GM12865 (cell line): ENCODE results near the gene ZBED5.

Source experiments
- DNase-seq: peaks from one replicate; pipeline ENCODE4 v3.0.0; 2010; ENCODE audit warnings: low read depth
- H3K4me3 ChIP-seq: 2 replicates; pipeline ENCODE4 v1.5.1; 2011; ENCODE audit warnings: mild to moderate bottlenecking, low read depth, low read length, control low read depth
- TF ChIP-seq, protein P1 (sequence below): IDR thresholded peaks from 2 replicates; pipeline ENCODE4 v1.5.1; 2011; ENCODE audit warnings: low read length, control low read depth, low read depth, inconsistent platforms; ENCODE audit not compliant: insufficient read depth; ENCODE audit errors: missing control alignments

The ZBED5 gene

DNA sequence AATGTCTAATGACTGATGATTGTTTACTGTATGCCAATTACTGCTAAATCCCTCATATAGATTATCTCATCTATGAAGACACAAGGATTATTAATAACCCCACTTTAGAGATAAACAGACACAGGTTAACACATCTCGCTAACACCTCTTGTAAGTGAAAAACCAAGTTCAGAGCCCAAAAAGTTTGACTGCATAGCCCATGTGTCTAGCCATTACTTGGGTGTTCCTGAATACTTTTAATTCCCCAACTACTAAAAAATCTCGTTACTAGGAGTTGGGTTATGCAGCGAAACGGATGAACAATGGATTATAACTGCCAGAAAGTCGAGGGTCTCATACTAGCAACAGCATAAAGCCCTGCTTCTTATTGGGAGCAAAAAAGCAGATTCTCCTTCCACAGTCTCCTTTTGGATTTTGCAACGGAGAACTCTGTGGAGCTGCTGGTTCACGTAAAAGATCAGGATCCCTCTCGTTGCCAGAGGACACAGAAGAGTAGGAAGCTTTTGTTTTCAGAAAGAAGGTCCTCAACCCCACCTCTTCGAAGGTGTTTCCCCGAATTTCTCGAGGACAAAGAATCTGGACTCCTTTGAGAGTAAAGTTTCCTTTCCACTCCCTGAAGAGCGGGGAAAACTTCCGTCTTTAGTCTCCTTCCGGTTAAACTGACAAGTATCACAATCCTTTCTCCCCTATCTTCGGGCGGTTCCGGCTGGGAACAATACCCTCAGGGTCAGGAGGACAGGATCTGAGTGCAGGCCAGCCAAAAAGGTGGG is 979 bp downstream of the ZBED5 start:
- H3K4me3 ChIP-seq, result peak overlapping the region; percentile 95
- DNase-seq, result peak; percentile 62
- TF ChIP-seq, protein P1, sequence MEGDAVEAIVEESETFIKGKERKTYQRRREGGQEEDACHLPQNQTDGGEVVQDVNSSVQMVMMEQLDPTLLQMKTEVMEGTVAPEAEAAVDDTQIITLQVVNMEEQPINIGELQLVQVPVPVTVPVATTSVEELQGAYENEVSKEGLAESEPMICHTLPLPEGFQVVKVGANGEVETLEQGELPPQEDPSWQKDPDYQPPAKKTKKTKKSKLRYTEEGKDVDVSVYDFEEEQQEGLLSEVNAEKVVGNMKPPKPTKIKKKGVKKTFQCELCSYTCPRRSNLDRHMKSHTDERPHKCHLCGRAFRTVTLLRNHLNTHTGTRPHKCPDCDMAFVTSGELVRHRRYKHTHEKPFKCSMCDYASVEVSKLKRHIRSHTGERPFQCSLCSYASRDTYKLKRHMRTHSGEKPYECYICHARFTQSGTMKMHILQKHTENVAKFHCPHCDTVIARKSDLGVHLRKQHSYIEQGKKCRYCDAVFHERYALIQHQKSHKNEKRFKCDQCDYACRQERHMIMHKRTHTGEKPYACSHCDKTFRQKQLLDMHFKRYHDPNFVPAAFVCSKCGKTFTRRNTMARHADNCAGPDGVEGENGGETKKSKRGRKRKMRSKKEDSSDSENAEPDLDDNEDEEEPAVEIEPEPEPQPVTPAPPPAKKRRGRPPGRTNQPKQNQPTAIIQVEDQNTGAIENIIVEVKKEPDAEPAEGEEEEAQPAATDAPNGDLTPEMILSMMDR, result no peak

DNA sequence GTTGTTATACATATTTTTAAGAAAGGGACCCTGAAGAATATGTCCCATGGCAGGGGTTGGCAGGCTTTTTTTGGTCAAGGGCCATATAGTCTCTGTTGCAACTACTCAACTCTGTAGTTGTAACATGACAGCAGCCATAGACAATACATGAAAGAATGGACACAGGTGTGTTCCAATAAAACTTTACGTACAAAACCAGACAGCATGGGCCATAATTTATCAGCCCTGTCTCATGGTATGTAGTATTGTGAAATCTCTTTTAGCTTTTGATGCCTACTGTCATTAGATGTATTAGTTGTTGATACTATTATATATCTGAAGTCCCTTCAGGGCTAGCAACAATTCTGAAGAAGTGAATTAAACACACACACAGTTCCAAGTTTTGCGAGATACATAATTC is 2.6 kb downstream of the ZBED5 start:
- no peak for DNase-seq
- H3K4me3 ChIP-seq, result no peak overlapping the region
- TF ChIP-seq, protein P1, result no peak

DNA sequence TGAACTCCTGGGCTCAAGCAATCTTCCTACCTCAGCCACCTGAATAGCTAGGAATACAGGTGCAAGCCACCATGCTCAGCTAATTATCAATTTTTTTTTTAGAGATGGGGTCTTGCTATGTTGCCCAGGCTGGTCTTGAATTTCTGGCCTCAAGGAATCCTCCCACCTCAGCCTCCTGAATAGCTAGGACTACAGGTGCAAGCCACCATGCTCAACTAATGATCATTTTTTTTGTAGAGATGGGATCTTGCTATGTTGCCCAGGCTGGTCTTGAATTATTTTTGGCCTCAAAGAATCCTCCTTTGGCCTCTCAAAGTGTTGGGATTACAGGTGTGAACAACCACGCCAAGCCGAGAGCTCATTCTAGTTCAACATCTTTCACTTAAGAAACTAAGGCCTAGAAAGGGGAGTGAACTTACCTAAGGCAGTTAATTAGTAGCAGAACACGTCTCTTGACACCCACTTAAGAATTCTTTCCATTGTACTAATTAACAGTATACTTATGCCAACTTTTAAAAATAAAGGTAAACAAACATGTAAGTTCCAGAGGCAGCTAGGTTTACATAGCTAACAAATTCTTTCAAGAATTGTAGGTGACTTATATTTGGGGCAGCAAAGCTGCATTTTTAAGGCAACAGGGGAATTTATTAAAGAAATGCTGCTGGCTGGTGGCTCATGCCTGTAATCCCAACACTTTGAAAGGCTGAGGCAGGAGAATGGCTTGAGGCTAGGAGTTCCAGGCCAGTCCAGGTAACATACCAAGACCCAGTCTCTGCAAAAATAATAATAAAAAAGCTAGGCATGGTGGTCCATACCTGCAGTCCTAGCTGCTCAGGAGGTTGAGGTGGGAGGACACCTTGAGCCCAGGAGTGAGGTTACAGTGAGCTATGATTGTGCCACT is 9.6 kb downstream of the ZBED5 start:
- no peak for DNase-seq
- TF ChIP-seq, protein P1, result no peak

DNA sequence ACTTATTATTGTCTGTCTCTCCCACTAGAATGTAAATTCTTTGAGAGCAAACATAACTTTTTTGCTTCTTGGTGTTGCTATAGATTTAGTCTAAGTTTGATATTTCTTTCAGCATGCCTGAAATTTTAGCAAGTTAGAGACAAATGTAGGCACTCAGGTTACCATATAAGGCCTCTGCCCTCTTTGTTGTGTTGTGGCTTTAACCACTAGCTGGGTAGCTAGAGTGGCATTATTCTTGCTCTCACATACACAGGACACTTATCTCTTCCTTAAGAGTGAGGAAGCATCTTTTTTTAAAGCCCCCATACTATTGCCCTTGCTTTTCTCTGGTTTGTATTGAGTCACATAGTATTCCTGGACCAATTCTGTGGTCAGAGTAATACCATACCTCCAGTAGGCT is 11.2 kb downstream of the ZBED5 start:
- no peak for DNase-seq
- TF ChIP-seq, protein P1, result no peak
- H3K4me3 ChIP-seq, result no peak overlapping the region

More for the DNA sequence above, 9.6 kb downstream of the ZBED5 start:
- no peak overlapping the region for H3K4me3 ChIP-seq

DNA sequence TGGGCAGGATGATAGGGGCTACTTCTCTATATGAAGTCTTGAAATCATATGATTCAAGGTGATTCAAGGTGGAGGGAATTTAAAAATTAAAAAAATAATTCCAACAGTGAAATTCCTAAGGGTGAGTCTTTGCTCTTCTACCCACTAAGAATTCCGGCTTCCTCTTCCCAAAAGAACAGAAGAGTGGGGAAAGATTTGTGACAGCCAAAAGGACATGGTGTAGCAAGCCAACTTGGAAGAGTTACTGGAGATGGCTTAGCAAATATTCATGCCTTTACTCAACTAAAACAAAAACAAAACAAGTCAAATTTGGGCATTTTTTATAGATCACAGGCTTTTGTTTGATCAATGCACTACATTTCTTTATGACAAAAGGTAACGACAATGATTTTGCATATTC is 12.3 kb downstream of the ZBED5 start:
- no peak for DNase-seq
- H3K4me3 ChIP-seq, result no peak overlapping the region
- TF ChIP-seq, protein P1, result no peak

DNA sequence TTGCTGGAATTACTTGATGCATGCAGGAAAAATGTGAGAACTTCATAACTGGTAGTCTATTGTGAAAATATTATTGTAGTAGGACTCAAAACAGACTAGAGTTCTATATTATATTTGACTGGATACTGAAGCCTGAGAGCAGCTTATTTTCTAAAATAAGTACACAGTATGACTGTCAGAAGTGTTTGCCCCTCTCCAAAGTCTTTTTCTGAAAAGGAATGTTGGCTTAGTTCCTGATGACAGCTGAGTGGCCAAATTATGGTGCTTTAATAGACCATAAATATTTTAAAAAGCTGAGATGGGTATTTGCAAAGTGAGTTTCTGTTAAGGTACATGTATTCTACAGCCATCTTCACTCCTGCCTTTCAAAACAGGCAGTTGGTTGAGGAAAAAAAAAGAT is 13.1 kb downstream of the ZBED5 start:
- H3K4me3 ChIP-seq, result no peak overlapping the region
- TF ChIP-seq, protein P1, result no peak
- no peak for DNase-seq
